Activated T-helper 9 cell treated with anti-CD3 and anti-CD28 coated beads, Interleukin-2, amount 50 U/mL, for 16 hours (primary cell): Measurements from ENCODE around the gene PRR19.
A peak's percentile ranks its signal among the peaks of the same experiment; 100 is the strongest.

Experiments used
- DNase-seq: peaks from one replicate; pipeline ENCODE4 v3.0.0-alpha.2; 2020; ENCODE audit warnings: low read depth

PRR19 gene

GRCh38 chr19:42271045-42271419, 30.9 kb upstream of the PRR19 start:
- DNase-seq = no peak

- DNase-seq = no peak
These were observed 29.9 kb upstream of the PRR19 start for GRCh38 chr19:42271861-42272534.

GRCh38 chr19:42272535-42272897, 29.4 kb upstream of the PRR19 start:
- no peak for DNase-seq

DNA sequence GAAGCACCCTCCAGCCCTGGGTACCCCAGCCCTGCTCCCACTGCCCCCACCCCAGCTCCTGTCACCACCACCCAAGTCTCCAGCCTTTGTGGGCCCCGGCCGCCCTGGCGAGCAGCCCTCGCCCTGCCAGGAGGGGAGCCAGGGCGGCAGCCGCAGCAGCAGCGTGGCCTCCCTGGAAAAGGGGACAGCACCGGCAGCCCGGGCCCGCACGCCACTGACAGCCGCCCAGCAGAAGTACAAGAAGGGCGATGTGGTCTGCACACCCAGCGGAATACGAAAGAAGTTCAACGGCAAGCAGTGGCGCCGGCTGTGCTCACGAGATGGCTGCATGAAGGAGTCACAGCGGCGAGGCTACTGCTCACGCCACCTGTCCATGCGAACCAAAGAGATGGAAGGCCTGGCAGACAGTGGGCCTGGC, 28.9 kb upstream of the PRR19 start:
- DNase-seq = no peak

DNA sequence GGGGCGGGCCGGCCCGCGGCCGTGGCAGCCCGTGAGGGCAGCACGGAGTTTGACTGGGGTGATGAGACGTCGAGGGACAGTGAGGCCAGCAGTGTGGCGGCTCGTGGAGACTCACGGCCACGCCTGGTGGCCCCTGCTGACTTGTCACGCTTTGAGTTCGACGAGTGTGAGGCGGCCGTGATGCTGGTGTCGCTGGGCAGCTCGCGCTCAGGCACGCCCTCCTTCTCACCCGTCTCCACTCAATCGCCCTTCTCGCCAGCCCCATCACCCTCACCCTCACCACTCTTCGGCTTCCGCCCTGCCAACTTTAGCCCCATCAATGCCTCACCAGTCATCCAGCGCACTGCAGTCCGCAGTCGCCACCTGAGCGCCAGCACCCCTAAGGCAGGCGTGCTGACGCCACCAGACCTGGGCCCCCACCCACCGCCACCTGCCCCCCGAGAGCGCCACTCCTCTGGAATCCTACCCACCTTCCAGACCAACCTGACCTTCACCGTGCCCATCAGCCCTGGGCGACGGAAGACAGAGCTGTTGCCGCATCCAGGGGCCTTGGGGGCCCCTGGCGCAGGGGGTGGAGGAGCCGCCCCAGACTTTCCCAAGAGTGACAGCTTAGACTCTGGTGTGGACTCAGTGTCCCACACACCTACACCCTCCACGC, 28.4 kb upstream of the PRR19 start:
- no peak for DNase-seq

DNA sequence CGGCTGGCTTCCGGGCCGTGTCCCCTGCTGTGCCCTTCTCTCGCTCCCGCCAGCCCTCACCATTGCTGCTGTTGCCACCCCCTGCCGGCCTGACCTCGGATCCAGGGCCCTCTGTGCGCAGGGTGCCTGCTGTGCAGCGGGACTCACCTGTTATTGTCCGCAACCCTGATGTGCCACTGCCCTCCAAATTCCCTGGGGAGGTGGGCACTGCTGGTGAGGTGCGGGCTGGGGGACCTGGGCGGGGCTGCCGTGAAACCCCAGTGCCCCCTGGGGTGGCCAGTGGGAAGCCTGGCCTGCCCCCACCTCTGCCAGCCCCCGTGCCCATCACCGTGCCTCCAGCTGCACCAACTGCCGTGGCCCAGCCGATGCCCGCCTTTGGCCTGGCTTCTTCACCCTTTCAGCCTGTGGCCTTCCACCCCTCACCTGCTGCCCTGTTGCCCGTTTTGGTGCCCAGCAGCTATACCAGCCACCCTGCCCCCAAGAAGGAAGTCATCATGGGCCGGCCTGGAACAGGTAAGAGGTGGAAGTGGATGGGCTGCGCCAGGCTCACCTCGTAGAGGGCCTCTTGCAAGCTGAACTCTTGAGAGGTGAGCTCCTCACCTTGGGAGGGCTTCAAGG, 27.8 kb upstream of the PRR19 start:
- DNase-seq = no peak

GRCh38 chr19:42275103-42275502, 26.8 kb upstream of the PRR19 start:
- DNase-seq = no peak

DNA sequence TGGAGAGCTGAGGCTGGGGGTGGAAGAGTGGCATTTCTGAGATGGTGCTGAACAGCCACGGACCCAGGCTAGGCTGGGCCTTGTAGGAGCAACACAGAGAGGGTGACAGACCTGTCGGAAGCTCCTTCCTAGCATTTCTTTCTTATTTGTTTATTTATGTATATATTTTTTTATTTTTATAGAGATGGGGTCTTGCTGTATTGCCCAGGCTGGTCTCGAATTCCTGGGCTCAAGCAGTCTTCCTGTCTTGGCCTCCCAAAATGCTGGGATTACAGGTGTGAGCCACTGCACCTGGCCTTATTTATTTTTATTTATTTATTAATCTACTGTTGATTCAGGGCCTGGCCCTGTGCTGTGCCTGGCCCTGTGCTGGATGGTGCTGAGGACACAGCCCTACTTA, 26.4 kb upstream of the PRR19 start:
- no peak for DNase-seq

DNA sequence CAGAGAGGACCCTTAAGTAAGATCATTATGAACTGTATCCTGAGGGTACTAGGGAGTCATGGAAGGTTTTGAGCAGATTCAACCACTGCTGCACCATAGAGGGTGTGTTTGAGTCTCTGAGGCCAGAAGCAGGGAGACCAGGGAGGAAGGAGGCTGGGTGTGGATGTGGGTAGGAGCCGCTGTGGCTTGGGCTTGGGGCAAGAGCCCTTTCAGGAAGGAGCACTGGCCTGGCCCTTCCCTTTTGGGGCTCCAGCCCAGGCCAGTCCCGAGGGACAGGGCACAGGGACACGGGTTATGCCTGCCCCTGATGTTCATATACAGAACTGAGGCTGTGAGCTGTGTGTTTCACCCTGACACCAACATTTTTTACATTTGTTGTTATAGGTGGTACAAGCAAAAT, 25.6 kb upstream of the PRR19 start:
- no peak for DNase-seq

- no peak for DNase-seq
These were observed 25.1 kb upstream of the PRR19 start for GRCh38 chr19:42276821-42277220.

DNA sequence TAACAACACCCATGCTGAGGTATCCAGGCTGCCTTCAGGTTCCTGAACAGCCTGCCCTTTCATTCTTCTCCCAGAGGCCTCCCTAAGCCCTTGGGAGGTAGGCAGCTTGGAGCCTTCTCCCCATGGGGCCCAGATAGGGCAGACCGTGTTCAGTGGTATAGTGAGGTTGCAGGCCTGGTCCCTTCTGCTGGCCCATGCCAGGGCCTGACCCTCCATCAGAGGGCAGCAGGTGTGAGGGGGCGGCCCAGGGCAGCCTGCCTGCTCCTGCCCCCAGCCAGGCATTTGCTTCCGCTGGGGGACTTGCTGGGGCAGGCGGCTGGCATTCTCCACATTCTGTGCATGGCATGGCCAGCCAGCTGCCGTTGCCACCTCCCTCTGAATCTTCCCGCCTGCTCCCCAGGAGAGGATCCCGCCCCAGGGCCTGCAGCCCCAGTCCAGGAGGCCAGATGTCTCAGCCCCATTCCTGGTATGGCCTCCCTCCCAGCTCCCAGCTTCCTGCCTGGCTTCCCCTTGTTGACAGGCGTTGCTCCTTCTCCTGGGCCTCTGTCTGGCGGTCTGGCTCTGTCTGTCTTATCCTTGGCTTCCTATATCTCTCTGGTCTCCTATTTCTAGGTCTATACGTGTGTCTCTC, 24.0 kb upstream of the PRR19 start:
- DNase-seq = no peak

DNA sequence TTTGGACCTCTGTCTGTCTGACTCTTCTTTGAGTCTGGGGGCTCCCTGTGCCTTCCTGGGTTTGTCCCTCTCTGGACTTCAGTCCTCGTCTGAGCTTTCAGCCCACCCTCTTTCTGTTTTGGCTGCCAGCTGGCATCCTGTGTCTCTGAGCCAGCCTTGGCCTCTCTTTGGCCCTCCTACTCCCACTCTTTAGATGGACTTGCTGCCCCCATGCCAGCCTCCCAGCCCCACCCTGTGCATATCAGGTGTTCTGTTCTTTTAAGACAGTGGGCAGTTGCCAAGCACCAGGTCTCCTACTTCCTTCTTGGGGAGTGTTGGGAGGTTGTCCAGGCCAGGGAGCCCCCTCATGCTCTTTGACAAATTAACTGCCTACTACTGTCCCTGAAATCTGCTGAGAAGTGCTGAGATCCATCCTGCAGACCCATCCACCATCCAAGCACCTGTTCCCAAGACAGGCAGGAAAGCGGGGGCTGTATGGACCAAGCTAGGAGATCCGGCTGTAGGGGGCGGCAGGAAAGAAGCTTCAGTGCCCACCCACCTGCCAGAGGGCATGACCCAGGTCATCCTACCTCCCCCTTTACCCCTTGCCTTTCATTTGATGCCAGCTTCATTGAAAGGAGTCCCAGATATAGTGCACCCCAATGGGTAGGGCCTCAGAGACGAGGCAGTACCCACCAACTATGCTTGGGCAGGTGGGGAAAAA, 23.3 kb upstream of the PRR19 start:
- DNase-seq = no peak

DNA sequence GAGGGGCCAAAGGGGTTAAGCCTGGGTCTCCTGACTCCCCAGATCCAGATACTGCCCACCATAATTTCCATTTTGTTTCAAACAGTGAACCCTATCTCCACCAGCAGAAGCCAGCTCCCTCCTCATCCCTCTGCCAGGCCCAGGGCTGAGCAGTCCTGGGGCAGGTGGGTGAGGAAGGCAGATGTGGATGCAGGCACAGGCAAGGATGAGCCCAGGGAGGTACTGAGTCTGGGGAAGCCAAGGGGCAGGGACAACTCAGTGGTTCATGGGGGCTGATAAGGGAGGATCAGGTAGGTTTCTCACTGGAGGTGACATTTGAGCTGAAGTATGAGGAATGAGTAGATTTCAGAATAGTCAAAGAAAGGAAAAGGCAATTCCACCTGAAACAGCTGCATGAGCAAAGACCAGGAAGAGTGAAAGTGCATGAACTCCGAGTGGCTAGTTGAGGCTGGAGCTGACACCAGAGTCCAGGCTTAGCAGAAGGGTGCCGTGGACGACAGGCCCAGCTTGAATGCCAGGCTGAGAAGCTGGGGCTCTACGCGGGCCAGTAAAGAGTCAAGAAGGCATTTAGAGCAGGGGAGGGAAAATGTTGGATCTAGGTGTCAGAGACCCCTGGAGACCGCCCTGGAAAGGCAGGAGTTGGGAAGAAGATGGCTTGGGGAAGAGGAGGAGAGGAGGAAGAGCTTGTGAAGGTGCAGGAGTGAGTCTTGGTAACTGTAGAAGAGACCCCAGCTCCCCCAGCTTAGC, 22.6 kb upstream of the PRR19 start:
- no peak for DNase-seq

DNA sequence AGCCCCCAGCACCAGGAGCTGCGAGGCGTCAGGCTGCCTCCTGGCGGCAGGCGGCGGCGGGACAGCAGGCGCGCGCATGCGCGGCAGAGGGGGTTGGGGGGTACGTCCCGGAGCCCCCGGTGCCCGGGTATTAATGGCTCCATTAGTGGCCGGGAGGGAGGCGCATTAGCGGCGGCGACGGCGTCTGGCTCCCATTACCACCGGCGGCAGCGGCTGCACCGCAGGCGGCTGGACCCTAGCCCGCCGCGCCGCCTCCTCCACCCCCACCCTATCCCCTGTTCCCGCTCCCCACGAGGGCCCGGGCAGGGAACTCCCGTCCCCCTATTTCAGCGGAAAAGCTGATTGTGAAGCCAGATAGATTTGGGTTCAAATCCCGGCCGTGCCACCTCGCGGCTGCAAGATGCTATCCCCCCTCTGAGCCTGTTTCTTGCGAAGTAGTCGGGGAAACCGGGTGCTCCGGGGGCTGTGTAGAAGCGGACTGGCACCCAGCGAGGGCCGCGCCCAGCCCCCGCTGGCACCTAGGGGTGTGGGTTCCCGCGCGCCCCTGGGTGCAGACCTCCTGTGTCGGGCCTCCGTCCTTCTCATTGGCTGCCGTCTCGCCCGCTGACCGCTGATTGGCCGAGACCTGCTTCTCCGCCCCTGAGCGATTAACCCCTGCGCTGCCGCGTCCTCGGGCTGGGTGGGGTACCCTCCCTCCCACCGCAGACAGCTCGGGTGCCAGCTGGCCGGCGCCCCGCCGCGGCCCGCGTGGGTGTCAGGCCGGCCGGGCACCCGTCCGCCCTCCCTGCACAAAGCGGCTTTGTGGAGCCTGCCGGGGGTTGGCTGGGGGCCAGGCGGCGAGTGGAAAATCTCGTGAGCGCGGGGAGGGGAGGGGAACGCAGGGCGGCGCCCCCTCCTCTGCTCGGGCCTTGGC, 21.8 kb upstream of the PRR19 start:
- DNase-seq = peak; percentile 74

GRCh38 chr19:42280815-42281145, 21.2 kb upstream of the PRR19 start:
- no peak for DNase-seq

DNA sequence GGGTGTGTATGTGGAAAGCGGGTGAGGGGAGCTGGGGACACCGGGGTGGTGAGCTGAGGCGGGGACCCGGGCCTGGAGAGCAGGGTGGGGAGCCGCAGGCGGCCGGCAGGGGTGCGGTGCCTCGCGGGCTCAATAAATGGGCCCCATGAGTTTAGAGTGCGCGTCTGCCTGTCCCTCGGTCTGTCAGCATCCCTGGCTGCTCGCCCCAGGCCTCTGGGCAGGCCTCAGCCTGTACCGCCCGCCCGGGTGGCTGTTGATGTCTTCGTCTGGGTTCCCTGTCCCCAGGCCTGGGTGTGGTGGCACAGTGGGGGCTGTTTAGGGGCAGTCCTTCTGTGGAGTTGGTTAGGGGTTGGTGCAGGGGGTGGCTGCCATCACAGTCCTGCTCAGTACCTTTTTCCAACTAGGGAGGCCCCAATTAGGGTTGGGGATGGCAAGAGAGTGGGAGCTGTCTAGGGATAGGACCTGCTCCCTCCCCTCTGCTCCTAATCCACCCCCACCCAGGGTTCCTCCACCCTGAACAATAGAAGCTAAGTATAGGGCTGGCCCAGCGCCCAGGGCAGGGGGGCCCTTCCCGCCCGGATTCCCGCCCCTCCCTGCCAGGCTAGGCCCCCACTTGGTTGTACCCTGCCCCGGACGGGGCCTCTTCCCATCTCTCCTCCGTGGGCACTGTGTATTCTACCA, 20.6 kb upstream of the PRR19 start:
- DNase-seq = no peak

- DNase-seq = no peak
These were observed 19.8 kb upstream of the PRR19 start for GRCh38 chr19:42281827-42282762.

- no peak for DNase-seq
These were observed 19.1 kb upstream of the PRR19 start for GRCh38 chr19:42282819-42283187.
